ENCODE data around the gene PHRF1. TPM values are rescaled to one million over a fixed set of nuclear protein-coding genes. Genes with fewer than 3 reads are reported as not detected.

The PHRF1 gene
- total RNA-seq, 1 experiment from 2014 or later = 48.9 TPM

GRCh38 chr11:643849-644738 lies 67.8 kb downstream of the PHRF1 start:
- no peak overlapping the region for H3K18ac ChIP-seq (ENCODE audit: insufficient read length, low read depth, low read length)
- H3K79me2 ChIP-seq (ENCODE audit: insufficient read depth, low read length) = no peaks in the 10 kb centered on the region
- H2BK12ac ChIP-seq (ENCODE audit: insufficient read length, low read depth, low read length) = no peak overlapping the region
- H3K4me1 ChIP-seq (ENCODE audit: insufficient read depth, low read length) = no peaks in the 10 kb centered on the region
- no peak overlapping the region for H2BK20ac ChIP-seq (ENCODE audit: low read depth, low read length, poor library complexity, severe bottlenecking)
- H2BK15ac ChIP-seq (ENCODE audit: low read depth, low read length) = no peak overlapping the region
- H3K27ac ChIP-seq (ENCODE audit: insufficient read length, low read depth, low read length) = no peak overlapping the region
- Mint-ChIP-seq H3K27ac (no peak overlapping the region), H3K36me3 (ENCODE audit: insufficient read depth in 1 of 3, low read depth in 3 of 3) (peaks cover 4 to 40% (median 24%) of the 10 kb centered on the region in 3 experiments; a peak in 6 of 7 replicates), H3K4me1 (peaks cover 4 to 8% of the 10 kb centered on the region in 2 experiments; a peak in 3 of 4 replicates), H3K9me3 (no peaks in the 10 kb centered on the region), H3K27me3 (ENCODE audit: low read depth) (peaks cover 5% of the 10 kb centered on the region), H3K4me3 (no peak overlapping the region)
- no peak overlapping the region for H2AFZ ChIP-seq (ENCODE audit: low read length)
- no peak overlapping the region for H4K5ac ChIP-seq (ENCODE audit: insufficient read length, low read depth, low read length)
- no peak overlapping the region for H2BK5ac ChIP-seq (ENCODE audit: insufficient read length, low read length)
- no peak overlapping the region for H3K23ac ChIP-seq (ENCODE audit: insufficient read length, low read depth, low read length)
- no peak overlapping the region for H3T11ph ChIP-seq (ENCODE audit: low read length)
- no peak overlapping the region for H4K8ac ChIP-seq (replicated peaks; ENCODE audit: insufficient read length, low read depth, low read length)
- no peak overlapping the region for H2BK120ac ChIP-seq (ENCODE audit: low read depth, low read length, poor library complexity, severe bottlenecking)
- peaks cover 2% of the 10 kb centered on the region for H3K23me2 ChIP-seq (ENCODE audit: insufficient read length, low read depth, low read length, poor library complexity, severe bottlenecking)
- no peak overlapping the region for H3K56ac ChIP-seq (ENCODE audit: insufficient read length, low read depth, low read length)
- WGBS (ENCODE audit: extremely low coverage, insufficient read length, low lambda C conversion rate) = no CpG with 5 or more reads among the region's 50 CpGs
- H3K9ac ChIP-seq (ENCODE audit: extremely low read depth, insufficient read length, low read length) = no peak overlapping the region
- H3K79me1 ChIP-seq (ENCODE audit: insufficient read depth, low read depth, low read length, poor library complexity, severe bottlenecking) = no peaks in the 10 kb centered on the region
- H4K91ac ChIP-seq (ENCODE audit: insufficient read length, low read depth, low read length) = no peak overlapping the region
- no peak overlapping the region for H3K4me2 ChIP-seq (ENCODE audit: insufficient read depth, insufficient read length, low read length)
- H3K27me3 ChIP-seq (ENCODE audit: insufficient read depth, low read length) = peaks cover 3% of the 10 kb centered on the region; the same call in 1 of the 2 replicates
- no peak overlapping the region for H3K4ac ChIP-seq (ENCODE audit: low read depth, low read length)
- H3K9me3 ChIP-seq (ENCODE audit: control insufficient read depth, low read depth, low read length) = no peaks in the 10 kb centered on the region
- no peak overlapping the region for H2AK5ac ChIP-seq (ENCODE audit: insufficient read length, low read length)
- no peak for TF ChIP-seq CTCF (conservative IDR thresholded peaks at IDR 0.05)
- DNase-seq = no peak
- H4K20me1 ChIP-seq (ENCODE audit: control insufficient read depth, insufficient read depth, insufficient read length) = no peaks in the 10 kb centered on the region
- H3K14ac ChIP-seq (ENCODE audit: insufficient read depth, low read length) = no peak overlapping the region
